Kidney epithelial cell (primary cell): ENCODE data around the gene CP. TPM values are rescaled to one million over a fixed set of nuclear protein-coding genes. Genes with fewer than 3 reads are reported as not detected.

Source experiments
- DNase-seq: peaks from one replicate; pipeline ENCODE4 v3.0.0-alpha.2; 2010; ENCODE audit warnings: low read depth
- H3K27me3 ChIP-seq: 2 replicates; pipeline ENCODE4 v1.6.0; 2011; ENCODE audit warnings: low read length; ENCODE audit not compliant: control insufficient read depth, insufficient read depth
- H3K36me3 ChIP-seq: 2 replicates; pipeline ENCODE4 v1.5.1; 2011; ENCODE audit warnings: low read length; ENCODE audit not compliant: control insufficient read depth, insufficient read depth
- H3K4me3 ChIP-seq: 2 replicates; pipeline ENCODE4 v1.5.1; 2011; ENCODE audit warnings: low read depth, mild to moderate bottlenecking, control low read depth, low read length
- total RNA-seq: library from RNA; depleted of rRNA; stranded (reverse); fragments of >200 nt; gene quantifications from 2 replicates; pipeline ENCODE4 v1.2.3, GENCODE V29; 2015
- TF ChIP-seq, protein P1 (sequence below): IDR thresholded peaks from 2 replicates; pipeline ENCODE4 v1.5.1; 2011; ENCODE audit warnings: mild to moderate bottlenecking, moderate library complexity, low read length, control low read depth, inconsistent platforms; ENCODE audit not compliant: insufficient read depth, poor library complexity, severe bottlenecking

CP gene
- total RNA-seq: 0.07 TPM in 1 of 2 replicates, not detected in the other

DNA sequence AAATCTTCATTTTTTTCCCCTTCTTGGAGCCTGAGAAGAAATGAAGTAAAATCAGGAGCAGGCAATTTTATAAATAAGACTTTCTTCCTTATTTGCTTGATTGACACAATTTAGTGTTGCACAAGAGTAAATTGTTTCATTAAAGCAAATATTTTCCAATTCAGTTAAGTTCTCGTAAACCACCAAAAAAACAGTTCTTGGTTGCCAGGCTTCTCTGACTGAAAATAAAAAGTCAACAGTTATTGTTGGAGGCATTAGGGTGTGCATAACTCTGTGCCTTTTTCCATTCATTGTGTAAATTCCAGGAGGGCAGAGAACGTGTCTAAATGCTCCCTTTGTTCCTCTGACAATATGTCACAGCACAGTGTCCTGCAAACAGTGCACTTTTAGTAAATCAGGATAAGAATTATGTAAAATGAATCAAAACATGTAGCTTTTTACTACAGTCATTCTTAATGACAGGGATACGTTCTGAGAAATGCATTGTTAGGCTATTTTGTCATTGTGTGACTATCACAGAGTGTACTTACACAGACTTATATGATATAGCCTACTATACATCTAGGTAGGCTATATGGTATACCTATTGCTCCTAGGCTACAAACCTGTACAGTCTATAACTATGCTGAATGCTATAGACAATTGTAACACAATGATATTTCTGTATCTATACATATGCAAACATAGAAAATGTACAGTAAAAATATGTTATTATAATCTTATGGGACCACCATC lies at the start of gene CP:
TSS of gene CP (minus strand) at position 47 of the 735 bp plus-strand sequence. CDS start at position 10, 37 bp downstream.
- DNase-seq: no peak
- no peaks in the 10 kb centered on the region for H3K36me3 ChIP-seq
- H3K4me3 ChIP-seq: no peak within 1 kb of the TSS
- TF ChIP-seq, protein P1, sequence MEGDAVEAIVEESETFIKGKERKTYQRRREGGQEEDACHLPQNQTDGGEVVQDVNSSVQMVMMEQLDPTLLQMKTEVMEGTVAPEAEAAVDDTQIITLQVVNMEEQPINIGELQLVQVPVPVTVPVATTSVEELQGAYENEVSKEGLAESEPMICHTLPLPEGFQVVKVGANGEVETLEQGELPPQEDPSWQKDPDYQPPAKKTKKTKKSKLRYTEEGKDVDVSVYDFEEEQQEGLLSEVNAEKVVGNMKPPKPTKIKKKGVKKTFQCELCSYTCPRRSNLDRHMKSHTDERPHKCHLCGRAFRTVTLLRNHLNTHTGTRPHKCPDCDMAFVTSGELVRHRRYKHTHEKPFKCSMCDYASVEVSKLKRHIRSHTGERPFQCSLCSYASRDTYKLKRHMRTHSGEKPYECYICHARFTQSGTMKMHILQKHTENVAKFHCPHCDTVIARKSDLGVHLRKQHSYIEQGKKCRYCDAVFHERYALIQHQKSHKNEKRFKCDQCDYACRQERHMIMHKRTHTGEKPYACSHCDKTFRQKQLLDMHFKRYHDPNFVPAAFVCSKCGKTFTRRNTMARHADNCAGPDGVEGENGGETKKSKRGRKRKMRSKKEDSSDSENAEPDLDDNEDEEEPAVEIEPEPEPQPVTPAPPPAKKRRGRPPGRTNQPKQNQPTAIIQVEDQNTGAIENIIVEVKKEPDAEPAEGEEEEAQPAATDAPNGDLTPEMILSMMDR: no peak
- no peaks in the 10 kb centered on the region for H3K27me3 ChIP-seq

- H3K4me3 ChIP-seq: no peak overlapping the region
- H3K36me3 ChIP-seq: no peaks in the 10 kb centered on the region
- DNase-seq: no peak
- TF ChIP-seq, protein P1: no peak
- H3K27me3 ChIP-seq: no peaks in the 10 kb centered on the region
Measured at GRCh38 chr3:149270180-149270579, 48.6 kb upstream of the CP start.

GRCh38 chr3:149269687-149270086 lies 48.1 kb upstream of the CP start:
- H3K36me3 ChIP-seq: no peaks in the 10 kb centered on the region
- no peaks in the 10 kb centered on the region for H3K27me3 ChIP-seq
- DNase-seq: no peak
- H3K4me3 ChIP-seq: no peak overlapping the region
- TF ChIP-seq, protein P1: no peak

DNA sequence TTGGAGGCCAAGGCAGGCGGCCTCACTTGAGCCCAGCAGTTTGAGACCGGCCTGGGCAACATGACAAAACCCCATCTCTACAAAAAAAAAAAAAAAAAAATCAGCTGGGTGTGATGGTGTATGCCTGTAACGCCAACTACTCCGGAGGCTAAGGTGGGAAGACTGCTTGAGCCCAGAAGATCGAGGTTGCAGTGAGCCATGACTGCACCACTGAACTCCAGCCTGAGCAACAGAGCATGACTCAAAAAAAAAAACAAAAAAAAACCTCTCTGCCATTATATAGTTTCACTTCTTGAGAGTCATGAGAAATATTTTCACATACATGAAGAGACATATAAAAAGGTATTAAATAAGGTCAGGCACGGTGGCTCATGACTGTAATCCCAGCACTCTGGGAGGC lies 45.9 kb upstream of the CP start:
- no peak for DNase-seq
- H3K27me3 ChIP-seq: no peaks in the 10 kb centered on the region
- no peak overlapping the region for H3K4me3 ChIP-seq
- TF ChIP-seq, protein P1: no peak
- no peaks in the 10 kb centered on the region for H3K36me3 ChIP-seq

- DNase-seq: no peak
- Histone ChIP-seq H3K4me3 (no peak overlapping the region), H3K36me3 (no peaks in the 10 kb centered on the region), H3K27me3 (no peaks in the 10 kb centered on the region)
- TF ChIP-seq, protein P1: no peak
Measured at GRCh38 chr3:149266736-149267135, 45.1 kb upstream of the CP start.

DNA sequence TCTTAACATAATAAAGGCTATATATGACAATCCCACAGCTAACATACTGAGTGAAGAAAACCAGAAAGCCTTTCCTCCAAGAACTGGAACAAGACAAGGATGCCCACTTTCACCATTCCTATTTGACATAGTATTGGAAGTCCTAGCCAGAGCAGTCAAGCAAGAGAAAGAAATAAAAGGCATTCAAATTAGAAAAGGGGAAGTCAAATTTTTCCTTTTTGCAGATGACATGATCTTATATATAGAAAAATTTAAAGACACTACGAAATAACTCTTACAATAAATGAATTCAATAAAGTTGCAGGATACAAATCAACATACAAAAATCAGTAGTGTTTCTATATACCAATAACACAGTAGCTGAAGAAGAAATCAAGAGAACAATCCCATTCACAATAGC lies 42.2 kb upstream of the CP start:
- TF ChIP-seq, protein P1: no peak
- Histone ChIP-seq H3K27me3 (no peaks in the 10 kb centered on the region), H3K36me3 (no peaks in the 10 kb centered on the region), H3K4me3 (no peak overlapping the region)
- no peak for DNase-seq
